Frontal cortex (tissue), 4 donors: Measurements from ENCODE around the gene POLR3F. TPM values are rescaled to one million over a fixed set of nuclear protein-coding genes. Genes with fewer than 3 reads are reported as not detected.
A peak's percentile ranks its signal among the peaks of the same experiment; 100 is the strongest.
"Not testable (repeated sequence)": the region's sequence is repeated elsewhere in the genome, so short reads cannot be mapped to it uniquely, and the experiment has no call there.

ENCODE experiments used
- DNase-seq, 2 donors: peaks; one replicate each; pipeline ENCODE4 v3.0.0; 2012; ENCODE audit warnings: low spot score in 2 of 2
- FAIRE-seq: peaks from 2 replicates; lab custom pipeline; 2012; peaks lifted over from hg19 to GRCh38; lab: Jason Lieb, UNC
- total RNA-seq: library from RNA; depleted of rRNA; stranded (reverse); fragments of >200 nt; gene quantifications from one replicate; pipeline ENCODE4 v1.2.3, GENCODE V29; 2014
- donor health status: control.
- donor health status: control.
- donor health status: control.

The POLR3F gene
- total RNA-seq, 1 donor from 2014 or later: 35.5 TPM

GRCh38 chr20:18501672-18502071 is 34.5 kb downstream of the POLR3F start:
- FAIRE-seq, DNase-seq: not testable (repeated sequence)

GRCh38 chr20:18504479-18505060 is 37.4 kb downstream of the POLR3F start:
- FAIRE-seq (no peak), DNase-seq (no peak)

GRCh38 chr20:18506744-18507143 is 39.6 kb downstream of the POLR3F start:
- FAIRE-seq (no peak), DNase-seq (no peak)

- DNase-seq (peak; percentile 78 to 90), FAIRE-seq (peak; percentile 37)
Measured at GRCh38 chr20:18507218-18508191, 40.3 kb downstream of the POLR3F start, which contains the start of gene SEC23B. Gene SEC23B, plus strand, starts transcription at chr20:18507940. Its CDS starts 2,896 bp downstream, at chr20:18510836.

GRCh38 chr20:18511571-18511970 is 44.4 kb downstream of the POLR3F start:
- DNase-seq: no peak
- FAIRE-seq: no peak

GRCh38 chr20:18513208-18513607 is 46.0 kb downstream of the POLR3F start:
- FAIRE-seq (no peak), DNase-seq (no peak)

- DNase-seq: no peak
- no peak for FAIRE-seq
Measured at GRCh38 chr20:18514127-18514526, 46.9 kb downstream of the POLR3F start.

GRCh38 chr20:18515973-18516372 is 48.8 kb downstream of the POLR3F start:
- DNase-seq: no peak
- no peak for FAIRE-seq

GRCh38 chr20:18522066-18522465 is 54.9 kb downstream of the POLR3F start:
- not testable (repeated sequence) for DNase-seq, FAIRE-seq

- FAIRE-seq: no peak
Measured at GRCh38 chr20:18523066-18523465, 55.9 kb downstream of the POLR3F start.

GRCh38 chr20:18524646-18525045 is 57.5 kb downstream of the POLR3F start:
- no peak for DNase-seq
- no peak for FAIRE-seq

More at GRCh38 chr20:18523066-18523465, 55.9 kb downstream of the POLR3F start:
- DNase-seq: no peak

GRCh38 chr20:18526761-18527160 is 59.6 kb downstream of the POLR3F start:
- FAIRE-seq, DNase-seq: not testable (repeated sequence)

- FAIRE-seq: no peak
- no peak for DNase-seq
Measured at GRCh38 chr20:18527339-18527738, 60.1 kb downstream of the POLR3F start.

- FAIRE-seq (no peak), DNase-seq (no peak)
Measured at GRCh38 chr20:18527836-18528235, 60.6 kb downstream of the POLR3F start.

- DNase-seq: no peak
- FAIRE-seq: no peak
Measured at GRCh38 chr20:18529041-18529440, 61.9 kb downstream of the POLR3F start.

- FAIRE-seq: no peak
- DNase-seq: no peak
Measured at GRCh38 chr20:18532626-18533025, 65.4 kb downstream of the POLR3F start.

GRCh38 chr20:18533491-18533890 is 66.3 kb downstream of the POLR3F start:
- no peak for DNase-seq
- no peak for FAIRE-seq

GRCh38 chr20:18533978-18534644 is 66.9 kb downstream of the POLR3F start:
- FAIRE-seq (no peak), DNase-seq (no peak)
